Activated naive CD4-positive, alpha-beta T cell treated with anti-CD3 and anti-CD28 coated beads, Interleukin-2, amount 50 U/mL, for 72 hours (primary cell): ENCODE measurements around the gene ENOX1. TPM values are rescaled to one million over a fixed set of nuclear protein-coding genes. Genes with fewer than 3 reads are reported as not detected.

Experiments
- ATAC-seq, 2 donors: fragments of 150-1000 bp; cut with Tn5 transposase; 2 replicates each; pipeline ENCODE4 v1.10.0; 2021; ENCODE audit warnings: mild to moderate bottlenecking in 2 of 2, moderate library complexity in 2 of 2
- DNase-seq, 2 donors: peaks; one replicate each; pipeline ENCODE4 v3.0.0; 2021 to 2022; ENCODE audit warnings: low spot score in 2 of 2
- H3K27ac Mint-ChIP-seq, 2 donors: one replicate each; pipeline ENCODE4 v1.8.0; 2022; ENCODE audit warnings: mild to moderate bottlenecking in 2 of 2, mixed read lengths in 2 of 2
- H3K36me3 Mint-ChIP-seq, 2 donors: one replicate each; pipeline ENCODE4 v1.8.0; 2022; ENCODE audit warnings: mixed read lengths in 2 of 2
- H3K9me3 Mint-ChIP-seq, 2 donors: one replicate each; pipeline ENCODE4 v1.8.0; 2022; ENCODE audit warnings: mixed read lengths in 2 of 2
- total RNA-seq, 2 donors: library from RNA; stranded (reverse); gene quantifications; one replicate each; pipeline ENCODE4 v1.2.3, GENCODE V29; 2022

The ENOX1 gene
- total RNA-seq, 2 donors from 2014 or later, result 1.8 TPM; not detected in 1

DNA sequence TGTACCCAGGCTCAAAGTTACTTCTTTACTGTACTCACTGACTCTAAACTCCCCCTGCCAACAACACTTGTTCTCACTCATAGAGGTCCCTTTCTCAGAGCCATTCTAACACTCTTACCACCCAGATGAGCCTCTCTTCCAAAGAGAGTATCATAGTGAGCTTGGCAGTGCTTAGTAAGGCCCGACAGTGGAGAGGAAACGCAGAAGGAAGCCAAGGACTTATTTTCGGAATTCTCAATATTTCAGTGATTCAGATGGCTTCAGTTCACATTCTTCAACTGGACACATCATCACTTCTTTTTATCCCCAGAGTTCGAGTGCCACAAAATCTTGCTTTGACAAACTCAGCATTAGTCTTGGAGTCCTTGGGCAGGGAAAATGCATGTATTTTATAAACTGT is 477.5 kb downstream of the ENOX1 start:
- no peak overlapping the region for H3K27ac Mint-ChIP-seq
- no peaks in the 10 kb centered on the region for H3K36me3 Mint-ChIP-seq
- no peaks in the 10 kb centered on the region for H3K9me3 Mint-ChIP-seq
- ATAC-seq (no peak), DNase-seq (no peak)

DNA sequence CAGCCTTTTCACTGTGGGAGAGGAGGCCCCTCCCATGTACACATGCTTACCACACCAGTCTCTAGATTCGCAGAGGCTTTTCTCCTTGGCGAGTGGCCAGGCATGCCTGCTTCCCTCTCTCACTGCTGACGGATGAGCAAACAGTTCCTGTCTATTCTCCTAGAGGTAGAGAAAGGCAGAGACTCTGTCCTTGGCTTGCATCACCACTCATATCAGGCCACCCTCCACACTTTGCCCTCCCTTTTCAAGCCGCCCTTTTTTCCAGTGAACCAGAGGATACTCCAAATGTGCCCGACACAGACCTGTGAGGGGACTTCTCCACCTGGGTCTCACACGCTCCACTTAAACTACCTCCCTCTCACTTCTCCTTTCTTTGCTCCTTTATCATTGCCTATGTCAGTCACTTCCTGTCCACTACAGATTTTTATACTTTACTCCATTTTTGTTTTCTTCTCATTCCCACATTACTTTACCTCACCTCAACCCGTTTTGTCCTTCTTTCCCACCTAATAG is 478.8 kb downstream of the ENOX1 start:
- no peak for DNase-seq
- Mint-ChIP-seq H3K36me3 (no peaks in the 10 kb centered on the region), H3K9me3 (no peaks in the 10 kb centered on the region), H3K27ac (no peak overlapping the region)
- no peak for ATAC-seq

DNA sequence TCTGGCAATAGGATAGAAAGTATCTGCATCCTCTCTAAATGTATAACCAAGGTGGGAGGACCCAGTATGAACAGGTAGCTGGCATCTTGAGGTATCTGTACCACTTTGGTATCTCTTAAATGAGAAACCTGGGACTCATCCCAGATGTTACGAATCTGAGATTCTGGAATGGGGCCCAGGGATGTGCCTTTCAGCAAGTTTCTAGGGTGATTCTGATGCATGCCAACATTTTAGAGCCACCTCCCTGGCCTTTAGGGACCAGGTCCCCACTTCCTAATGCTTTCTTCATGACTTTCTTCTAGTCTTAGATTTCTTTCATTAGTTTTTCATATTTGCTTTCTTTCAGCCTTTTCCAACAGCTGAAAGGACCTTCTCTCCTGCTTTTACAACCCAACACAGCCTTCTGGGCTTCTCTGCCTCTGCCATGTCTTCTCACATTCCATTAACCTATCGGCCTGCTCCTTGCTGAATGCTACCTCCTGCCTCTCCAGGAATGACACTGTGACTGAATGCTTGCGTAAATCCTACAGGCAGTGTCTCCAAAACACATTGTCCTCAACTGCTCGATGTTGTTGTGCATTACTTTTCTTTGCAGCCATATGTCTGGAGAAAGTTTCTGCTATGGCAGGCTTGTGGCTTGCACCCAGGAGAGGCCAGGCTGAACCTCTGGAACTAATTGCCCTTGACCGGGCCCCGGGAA is 479.4 kb downstream of the ENOX1 start:
- ATAC-seq, result no peak
- no peak for DNase-seq
- no peaks in the 10 kb centered on the region for H3K9me3 Mint-ChIP-seq
- no peaks in the 10 kb centered on the region for H3K36me3 Mint-ChIP-seq
- no peak overlapping the region for H3K27ac Mint-ChIP-seq

DNA sequence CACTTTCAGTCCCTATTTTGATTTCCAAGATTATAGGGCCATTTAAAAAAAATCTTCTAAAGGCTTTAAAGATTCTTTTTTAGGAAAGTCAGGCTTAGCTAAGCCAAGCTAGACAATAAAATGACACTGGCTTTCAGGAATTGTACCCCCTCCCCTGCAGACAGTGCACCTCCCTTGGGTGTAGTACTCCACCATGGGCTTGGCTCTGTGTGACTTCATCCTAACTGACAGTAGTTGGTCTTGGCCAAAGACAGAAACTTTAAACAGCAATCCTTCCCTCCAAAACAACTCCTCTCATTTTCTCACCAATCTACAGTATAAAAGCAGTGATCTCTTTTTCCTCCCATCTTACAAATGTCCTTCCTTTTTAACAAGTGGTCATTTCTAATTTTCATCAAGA is 480.4 kb downstream of the ENOX1 start:
- H3K9me3 Mint-ChIP-seq, result no peaks in the 10 kb centered on the region
- DNase-seq (no peak), ATAC-seq (no peak)
- no peaks in the 10 kb centered on the region for H3K36me3 Mint-ChIP-seq
- H3K27ac Mint-ChIP-seq, result no peak overlapping the region

DNA sequence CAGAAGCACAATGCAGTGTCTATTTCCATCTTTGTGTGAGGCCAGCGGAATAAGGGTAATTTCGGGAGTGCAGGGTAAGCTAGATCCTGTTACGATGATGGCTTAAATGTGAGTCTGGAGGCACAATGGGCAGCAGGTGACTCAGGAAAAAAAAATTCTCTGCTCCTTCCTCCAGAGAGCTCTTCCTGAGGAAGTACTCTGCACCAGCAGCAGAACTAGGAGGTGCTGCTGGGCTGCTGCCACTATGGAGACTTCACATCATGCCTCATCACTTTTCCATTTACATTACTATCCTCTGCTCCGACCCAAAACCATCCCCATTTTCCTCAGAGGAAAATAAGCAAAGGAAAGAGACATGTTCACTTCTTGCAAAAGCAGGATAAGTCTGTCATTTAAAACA is 481.4 kb downstream of the ENOX1 start:
- no peaks in the 10 kb centered on the region for H3K9me3 Mint-ChIP-seq
- H3K27ac Mint-ChIP-seq, result no peak overlapping the region
- DNase-seq (no peak), ATAC-seq (no peak)
- H3K36me3 Mint-ChIP-seq, result no peaks in the 10 kb centered on the region

DNA sequence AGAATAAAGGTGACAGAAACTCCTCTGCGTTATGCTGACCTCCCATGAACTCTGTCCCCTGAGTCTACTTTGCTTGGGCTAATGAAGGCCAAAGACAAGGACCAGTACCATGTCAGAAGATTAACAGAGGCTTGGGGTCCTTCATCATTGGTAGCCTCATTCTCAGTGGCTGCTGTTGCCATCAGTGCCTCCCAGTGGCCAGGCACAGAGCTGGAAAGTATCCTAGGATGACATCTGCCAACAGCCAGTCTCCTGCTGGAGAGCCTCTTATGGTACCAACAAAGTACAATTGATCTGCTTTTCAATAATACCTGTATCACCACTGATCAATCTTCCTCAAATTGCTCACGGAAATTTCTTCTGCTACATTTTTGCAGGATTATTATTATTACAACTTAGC is 481.8 kb downstream of the ENOX1 start:
- ATAC-seq (no peak), DNase-seq (no peak)
- no peaks in the 10 kb centered on the region for H3K36me3 Mint-ChIP-seq
- H3K9me3 Mint-ChIP-seq, result no peaks in the 10 kb centered on the region
- no peak overlapping the region for H3K27ac Mint-ChIP-seq

DNA sequence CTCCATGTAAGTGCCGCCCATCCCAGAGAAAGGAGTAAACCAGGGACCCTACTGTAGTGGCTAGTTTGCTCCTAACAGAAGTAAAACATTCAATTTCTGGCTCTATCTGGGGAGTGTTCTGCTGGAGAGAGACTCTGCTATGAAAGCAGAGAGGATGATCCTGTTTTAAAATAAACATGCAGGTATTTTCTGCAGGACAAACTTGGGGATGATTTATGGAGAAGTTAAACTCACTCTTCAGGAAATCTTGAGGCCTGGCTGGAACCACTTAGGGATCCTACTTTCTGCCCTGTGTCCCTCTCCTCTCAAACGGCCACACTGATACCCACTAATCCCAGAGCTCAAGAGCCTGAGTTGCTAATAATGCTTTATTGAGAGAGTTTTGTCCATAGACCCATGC is 482.3 kb downstream of the ENOX1 start:
- Mint-ChIP-seq H3K27ac (no peak overlapping the region), H3K9me3 (no peaks in the 10 kb centered on the region), H3K36me3 (no peaks in the 10 kb centered on the region)
- ATAC-seq (no peak), DNase-seq (no peak)

DNA sequence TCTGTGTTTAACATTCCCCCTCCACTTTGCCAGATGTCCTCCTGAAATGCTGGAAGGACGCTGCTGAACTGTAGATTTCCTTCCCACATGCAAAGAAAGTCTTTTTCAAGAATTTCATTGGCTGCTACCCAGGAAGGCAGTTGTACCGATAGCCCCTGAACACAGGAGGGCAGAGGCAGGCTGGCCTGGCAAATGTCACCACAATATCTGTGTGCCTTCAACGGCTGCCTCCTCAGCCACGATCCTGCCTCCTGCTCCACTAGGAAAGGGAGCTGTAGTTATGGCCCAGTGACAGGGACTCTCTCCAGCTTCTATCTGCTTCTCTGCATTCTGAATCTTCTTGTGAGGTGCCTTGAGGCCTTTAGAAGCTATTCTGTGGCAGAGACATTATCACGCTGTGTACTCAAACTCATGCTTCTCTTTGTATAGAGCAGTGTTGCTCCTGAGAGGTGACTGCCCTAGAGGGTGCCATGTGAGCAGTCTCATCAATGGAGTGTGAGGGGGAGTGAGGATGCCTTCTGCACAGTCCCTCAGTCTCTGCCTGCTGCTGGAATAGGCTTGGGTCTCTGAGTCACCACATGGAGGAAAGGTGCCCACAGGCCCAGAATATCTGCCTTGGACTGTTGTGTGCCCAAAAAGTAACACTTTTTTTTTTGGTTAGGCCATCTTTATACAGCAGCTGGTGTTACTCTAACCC is 483.6 kb downstream of the ENOX1 start:
- H3K36me3 Mint-ChIP-seq, result no peaks in the 10 kb centered on the region
- ATAC-seq (peak in 1 of 2 donors; percentile 57), DNase-seq (no peak)
- H3K27ac Mint-ChIP-seq, result no peak overlapping the region
- no peaks in the 10 kb centered on the region for H3K9me3 Mint-ChIP-seq

DNA sequence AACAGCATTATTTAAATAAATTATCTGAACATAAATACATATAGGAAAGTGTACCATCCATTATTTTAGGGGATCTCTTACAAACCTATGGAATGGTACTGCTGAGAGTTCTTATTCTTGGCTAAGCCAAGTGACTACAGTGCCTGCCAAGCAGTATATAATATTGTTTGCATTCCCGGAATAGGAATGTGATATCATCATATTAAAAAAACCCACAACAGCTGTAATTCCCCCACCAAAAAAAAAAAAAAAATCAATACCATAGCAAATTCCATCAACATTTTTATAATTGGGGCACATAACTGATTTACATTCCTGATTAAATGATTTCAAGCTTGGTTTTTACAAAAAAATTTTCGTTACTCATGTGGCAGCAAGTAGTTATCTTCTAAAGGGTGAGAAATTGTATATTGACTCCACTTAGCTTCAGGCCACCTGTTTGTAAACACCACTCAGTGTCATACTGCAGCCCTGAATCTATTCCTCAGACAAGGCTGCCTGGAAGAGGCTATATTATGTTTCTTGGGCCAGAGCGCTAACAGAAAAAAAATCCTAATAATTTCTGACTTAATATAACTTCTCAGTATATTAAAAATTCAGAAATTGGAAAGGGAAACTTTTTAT is 485.3 kb downstream of the ENOX1 start:
- no peak for ATAC-seq
- no peak for DNase-seq
- H3K36me3 Mint-ChIP-seq, result no peaks in the 10 kb centered on the region
- no peaks in the 10 kb centered on the region for H3K9me3 Mint-ChIP-seq
- no peak overlapping the region for H3K27ac Mint-ChIP-seq

DNA sequence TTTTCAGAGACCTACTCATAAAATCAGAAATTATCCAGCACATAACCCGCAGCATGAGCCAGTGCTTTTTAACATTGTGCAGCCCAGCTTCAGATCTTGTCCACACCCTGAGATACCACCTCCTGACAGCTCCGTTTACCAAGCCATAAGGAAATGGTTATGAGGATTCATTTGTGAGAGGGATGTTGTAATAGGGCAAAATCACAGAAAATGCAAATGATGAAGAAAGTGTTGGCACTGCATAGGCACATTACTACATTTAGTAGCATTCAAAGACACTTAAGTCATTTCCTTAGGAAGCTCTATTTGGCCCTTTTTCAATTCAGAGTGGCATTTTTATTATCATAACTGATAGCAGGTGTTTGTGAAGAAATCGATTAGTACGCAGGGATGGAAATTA is 485.9 kb downstream of the ENOX1 start:
- H3K36me3 Mint-ChIP-seq, result no peaks in the 10 kb centered on the region
- no peak for ATAC-seq
- H3K9me3 Mint-ChIP-seq, result no peaks in the 10 kb centered on the region
- DNase-seq, result no peak
- no peak overlapping the region for H3K27ac Mint-ChIP-seq

DNA sequence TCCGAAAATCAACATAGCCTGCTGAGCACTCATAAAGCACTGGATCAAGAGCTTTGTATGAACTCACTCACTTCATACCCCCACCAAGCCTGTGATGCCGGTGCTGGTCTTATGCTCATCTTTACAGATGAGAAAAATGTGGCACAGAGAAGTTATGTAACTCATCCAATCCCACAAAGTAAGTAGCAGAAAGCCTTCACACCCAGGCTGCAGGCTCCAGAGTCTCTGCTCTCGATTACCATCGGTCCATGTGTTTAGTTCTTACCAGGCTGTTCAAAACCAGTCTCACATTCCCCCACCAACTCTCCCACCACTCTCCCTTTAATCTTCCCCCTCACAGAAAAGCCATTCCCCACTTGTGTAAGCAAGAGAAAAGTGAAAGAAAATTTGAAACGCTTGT is 487.4 kb downstream of the ENOX1 start:
- Mint-ChIP-seq H3K9me3 (no peaks in the 10 kb centered on the region), H3K27ac (no peak overlapping the region), H3K36me3 (no peaks in the 10 kb centered on the region)
- ATAC-seq (no peak), DNase-seq (no peak)

DNA sequence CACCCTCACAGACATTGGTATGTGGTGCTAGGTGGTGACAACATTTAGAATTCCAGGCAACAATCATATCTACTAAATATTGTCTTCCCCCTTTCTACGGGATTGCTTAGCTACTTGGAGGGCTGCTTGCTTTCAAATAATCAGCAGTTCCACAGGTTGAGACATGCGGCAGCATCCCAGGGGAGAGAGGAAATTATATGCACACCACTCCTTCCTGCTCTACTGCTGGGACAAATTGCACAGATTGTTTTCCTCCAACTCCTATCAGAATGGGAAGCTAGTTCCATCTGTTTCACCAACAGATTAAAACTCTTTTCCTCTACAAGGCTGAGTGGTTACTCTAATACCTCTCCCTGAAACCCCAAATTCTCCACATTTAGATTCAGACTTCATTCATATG is 488.0 kb downstream of the ENOX1 start:
- Mint-ChIP-seq H3K27ac (no peak overlapping the region), H3K36me3 (no peaks in the 10 kb centered on the region)

DNA sequence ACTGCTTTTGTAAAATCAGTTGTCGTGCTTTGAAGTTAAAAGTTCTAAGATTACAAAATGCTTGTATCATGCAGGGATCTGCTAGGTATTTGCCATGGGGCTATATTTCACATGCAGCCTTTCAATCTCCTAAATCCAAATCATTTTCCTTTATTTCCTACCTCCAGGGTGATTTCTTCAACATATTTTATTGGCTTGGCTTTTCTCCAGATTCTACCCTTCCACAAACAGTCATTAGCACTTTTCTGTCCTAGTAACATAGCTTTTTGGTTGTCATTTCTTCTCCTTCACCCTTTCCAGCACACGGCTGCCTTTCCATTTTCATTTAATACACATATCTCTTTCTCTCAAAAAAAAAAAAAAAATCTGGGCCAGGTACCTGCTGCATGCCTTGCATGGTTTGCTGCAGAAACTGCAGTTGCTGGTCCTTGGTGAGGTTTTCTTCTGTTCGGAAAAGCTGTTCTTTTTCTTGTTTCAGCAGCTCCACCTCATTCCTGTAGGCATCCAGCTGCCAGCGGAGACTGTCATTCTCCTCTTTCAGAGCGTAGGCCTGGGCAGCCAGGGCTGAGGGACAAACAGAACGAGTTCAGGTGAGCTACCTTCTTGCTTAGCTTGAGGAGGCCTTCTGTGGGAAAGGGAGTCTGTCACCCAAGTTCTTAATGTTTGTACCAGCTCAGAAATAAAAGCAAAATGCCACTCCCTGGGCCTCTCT is 488.6 kb downstream of the ENOX1 start:
- DNase-seq (no peak), ATAC-seq (no peak)
- no peaks in the 10 kb centered on the region for H3K36me3 Mint-ChIP-seq

More for the DNA sequence above, 488.0 kb downstream of the ENOX1 start:
- no peaks in the 10 kb centered on the region for H3K9me3 Mint-ChIP-seq
- ATAC-seq (no peak), DNase-seq (no peak)

DNA sequence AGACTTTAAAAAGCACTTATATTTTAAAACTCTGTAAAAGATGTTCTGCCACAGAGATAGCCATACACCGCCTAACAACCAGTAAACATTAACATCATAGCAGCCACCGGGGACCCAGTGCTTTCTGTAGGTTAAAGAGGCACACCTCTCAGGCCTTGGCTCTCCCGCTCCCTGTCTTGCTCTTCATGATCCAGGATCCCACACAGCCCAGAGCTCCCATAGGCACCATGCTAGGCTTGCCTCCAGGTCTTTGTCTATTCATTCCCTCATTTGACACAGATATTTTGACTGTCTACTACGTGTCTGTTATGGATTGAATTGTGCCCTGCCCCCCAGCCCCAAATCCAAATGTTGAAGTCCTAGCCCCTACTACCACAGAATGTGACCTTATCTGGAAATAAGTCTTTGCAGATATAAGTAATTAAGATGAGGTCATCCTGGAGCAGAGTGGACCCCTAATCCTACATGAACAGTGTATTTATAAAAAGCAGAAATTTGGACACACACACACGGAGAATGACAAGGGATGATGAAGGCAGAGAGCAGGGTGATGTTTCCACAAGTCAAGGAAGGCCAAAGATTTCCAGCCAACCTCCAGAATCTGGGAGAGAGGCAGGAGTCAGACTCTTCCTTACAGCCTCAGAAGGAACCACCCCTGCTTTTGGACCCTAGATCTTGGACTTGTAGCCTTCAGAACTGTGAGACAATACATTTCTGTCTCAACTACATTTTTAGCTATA is 490.8 kb downstream of the ENOX1 start:
- ATAC-seq (no peak), DNase-seq (no peak)
- Mint-ChIP-seq H3K36me3 (no peaks in the 10 kb centered on the region), H3K9me3 (no peaks in the 10 kb centered on the region), H3K27ac (no peak overlapping the region)

More for the DNA sequence above, 488.6 kb downstream of the ENOX1 start:
- Mint-ChIP-seq H3K27ac (no peak overlapping the region), H3K9me3 (no peaks in the 10 kb centered on the region)

DNA sequence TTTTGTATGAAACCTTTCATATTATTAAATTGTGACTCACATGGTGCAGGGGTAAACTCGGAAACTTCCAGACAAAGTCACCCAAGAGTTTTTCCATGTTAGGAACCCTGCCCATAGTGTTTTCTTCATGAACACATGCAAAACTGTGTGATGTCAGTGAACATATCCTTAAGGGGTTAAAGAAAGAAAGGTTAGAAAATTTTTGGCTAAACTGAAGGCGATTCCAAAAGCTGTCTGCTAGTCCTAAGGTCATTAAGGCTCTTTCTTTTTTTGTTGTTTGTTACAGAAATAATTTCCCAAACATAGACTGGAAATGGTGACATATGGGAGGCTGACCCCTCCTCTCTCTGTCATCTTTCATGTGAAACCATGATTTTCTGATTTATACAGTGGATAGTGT is 491.5 kb downstream of the ENOX1 start:
- H3K9me3 Mint-ChIP-seq, result no peaks in the 10 kb centered on the region
- no peak for DNase-seq
- H3K27ac Mint-ChIP-seq, result no peak overlapping the region
- ATAC-seq, result no peak
- H3K36me3 Mint-ChIP-seq, result no peaks in the 10 kb centered on the region

DNA sequence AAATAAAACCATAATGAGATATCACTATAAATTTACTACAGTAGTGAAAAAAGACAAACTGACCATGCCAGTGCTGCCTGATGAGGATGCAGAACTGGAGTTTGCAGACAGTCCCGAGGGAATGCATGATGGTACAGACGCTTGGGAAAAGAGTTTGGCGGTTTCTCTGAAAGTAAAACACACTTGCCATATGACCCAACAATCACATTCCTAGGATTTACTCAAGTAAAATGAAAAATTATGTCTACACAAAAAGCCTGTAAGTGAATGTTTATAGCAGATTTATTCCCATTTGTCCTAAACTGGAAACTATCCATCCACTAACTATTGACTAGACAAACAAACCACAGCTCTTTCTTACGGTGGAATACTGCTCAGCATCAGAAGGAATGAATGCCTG is 492.4 kb downstream of the ENOX1 start:
- Mint-ChIP-seq H3K27ac (no peak overlapping the region), H3K36me3 (no peaks in the 10 kb centered on the region), H3K9me3 (no peaks in the 10 kb centered on the region)
- DNase-seq (no peak), ATAC-seq (no peak)
